Measurements from ENCODE around the gene RRP7A.

GRCh38 chr22:42475122-42475521, 44.5 kb downstream of the RRP7A start:
- TF ChIP-seq ZNF274 (IDR thresholded peaks at IDR 0.05; ENCODE audit: low read depth, low read length) (no peak), YY1 (IDR thresholded peaks at IDR 0.05; ENCODE audit: insufficient read depth, insufficient read length) (no peak)

Data from NT2/D1 (cell line).